NCI-H1105 (cell line): ENCODE measurements around the gene SLC46A1.

ENCODE experiments used
- DNase-seq: peaks from one replicate; lab custom pipeline; 2025; lab: John Stamatoyannopoulos, UW

The SLC46A1 gene

DNA sequence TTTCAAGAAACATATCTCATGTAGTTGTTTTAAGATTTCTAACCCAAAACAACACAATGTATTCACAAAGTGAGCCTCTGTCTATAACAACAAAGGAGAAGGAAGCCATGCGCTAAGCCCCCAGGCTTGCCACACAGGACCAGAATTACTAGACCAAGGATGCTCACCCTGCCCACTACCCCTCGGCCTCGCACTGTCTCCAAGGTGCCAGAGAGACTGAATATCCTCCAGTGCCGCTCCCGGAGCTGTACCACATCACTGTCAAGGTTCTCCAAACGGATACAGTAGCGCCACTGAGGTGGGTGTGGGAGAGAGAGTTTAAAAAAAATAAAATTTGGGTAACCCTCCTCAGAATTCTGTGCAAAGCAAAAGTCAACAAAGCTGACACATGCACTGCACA, 55.7 kb downstream of the SLC46A1 start:
- no peak for DNase-seq

DNA sequence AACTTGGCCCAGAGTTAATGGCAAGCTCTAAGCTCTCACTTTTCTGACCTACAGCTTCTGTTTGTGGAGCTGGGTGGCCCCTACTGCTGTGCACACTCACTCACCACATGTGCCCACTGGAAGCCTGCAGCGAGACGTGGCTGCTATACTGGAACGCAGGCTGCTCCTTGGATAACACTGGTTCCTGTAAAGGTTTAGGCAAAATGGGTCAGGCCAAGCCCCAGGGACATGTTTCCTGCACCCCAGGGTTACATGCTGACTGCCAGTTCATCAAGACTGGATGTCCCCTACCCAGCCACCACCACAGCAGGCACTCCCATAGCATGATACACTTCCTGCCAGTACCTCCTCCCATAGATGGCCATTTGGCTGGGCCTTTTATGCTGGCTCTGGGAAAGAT, 57.0 kb downstream of the SLC46A1 start:
- DNase-seq: no peak

DNA sequence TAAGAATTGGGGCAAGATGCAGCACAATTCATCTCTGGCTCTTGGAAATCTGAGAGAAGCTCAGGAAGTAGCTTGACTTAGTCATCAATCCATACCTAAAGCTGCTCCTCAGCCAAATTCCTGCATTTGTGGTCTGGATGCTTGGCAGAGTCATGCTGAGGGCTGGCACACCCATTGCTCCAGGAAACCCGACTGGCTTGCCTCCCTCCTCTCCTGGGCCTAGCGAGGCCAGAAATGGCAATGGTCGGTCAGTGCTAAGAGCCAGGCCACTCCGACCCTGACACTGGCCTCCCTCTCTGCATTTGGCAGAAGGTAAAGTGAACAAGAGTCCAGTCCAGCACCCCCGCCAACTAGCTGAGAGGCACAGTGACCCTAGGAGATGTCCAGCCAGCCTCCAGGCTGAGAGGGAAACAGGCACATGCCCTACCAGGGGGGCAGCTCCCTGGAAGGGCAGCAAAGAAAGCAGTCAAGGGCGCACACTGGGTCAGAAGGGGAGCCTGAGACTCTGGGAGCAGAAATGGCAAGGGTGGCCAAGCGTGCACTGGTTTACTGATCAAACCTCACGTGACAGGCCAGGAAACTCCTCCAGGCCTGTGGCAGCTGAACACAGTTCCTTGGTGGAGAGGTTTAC, 58.6 kb downstream of the SLC46A1 start:
- DNase-seq: no peak

DNA sequence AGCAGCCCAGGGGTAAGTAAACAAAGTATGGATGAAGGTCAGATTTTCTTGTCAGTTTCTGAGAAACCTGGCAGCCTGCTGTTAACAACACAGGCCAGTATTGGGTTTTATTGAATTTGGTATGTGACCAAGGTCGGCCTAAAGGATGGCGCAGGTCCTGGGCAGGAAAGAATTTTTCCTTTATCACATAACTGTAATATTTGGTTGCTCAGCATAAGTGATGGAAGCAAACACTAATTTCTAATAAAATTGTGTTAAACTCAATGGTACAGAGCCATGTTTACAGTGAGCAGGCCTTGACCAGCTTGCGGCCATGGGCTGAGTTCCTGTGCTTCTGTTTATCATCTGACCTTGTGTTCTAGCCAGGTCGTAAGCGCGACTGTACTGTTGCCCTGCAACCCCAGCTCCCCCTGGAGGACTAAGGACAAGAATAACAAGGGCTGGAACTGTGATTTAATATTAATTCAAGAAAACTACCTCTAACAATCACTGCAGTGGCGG, 59.2 kb downstream of the SLC46A1 start:
- DNase-seq: no peak

DNA sequence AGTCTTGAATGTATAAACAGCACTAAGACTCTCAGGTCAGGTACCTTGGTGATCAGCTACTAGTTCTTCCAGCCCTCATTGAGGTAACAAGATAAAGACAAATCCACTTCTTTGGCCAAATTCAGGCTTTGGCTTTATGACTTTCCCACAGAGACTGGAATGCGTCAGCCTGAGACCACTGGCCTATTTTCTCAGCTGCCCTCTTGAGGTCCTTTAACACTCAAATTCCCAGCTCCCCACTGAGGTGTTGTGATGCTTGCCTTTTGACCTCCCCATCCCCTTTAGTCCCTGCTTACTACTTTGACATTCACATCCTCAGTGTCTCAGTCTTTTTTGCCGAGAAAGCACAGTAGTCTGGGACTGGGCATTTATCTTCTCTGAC, 59.8 kb downstream of the SLC46A1 start:
- no peak for DNase-seq

DNA sequence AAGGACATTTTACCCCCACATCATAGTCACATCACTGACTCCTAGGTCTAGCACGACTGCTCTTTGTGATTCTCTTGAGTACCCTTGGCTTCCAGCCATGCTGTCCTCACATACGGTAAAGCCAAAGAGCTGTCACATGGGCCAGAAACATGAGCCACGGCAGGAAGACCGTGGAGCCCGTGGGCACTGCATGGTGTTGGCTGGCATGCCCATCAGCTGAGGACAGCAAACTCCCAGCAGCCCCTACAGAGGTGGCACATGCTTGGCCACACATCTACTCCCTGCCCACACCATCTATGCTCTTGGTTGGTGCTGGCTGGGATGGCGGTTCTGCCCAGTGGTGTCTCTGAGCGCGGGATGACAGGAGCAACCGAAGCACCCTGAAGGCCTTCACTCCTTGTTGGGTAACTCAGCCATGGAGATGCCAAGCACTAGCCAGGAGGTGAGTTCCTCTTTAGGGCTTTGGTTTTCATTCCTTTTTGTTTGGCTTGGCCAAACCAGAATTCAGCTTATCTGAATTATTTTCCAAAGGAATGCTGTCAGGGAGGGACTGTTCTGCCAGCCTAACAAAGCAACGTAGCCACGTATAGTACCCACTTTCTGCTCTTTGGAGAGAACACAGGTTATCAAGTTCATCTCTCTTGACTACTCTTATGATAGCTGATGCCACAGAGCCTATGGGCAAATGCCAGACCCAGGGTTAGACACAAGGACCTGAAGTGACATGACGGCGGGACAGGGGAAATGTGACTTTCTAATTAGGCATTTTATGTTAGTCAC, 60.4 kb downstream of the SLC46A1 start:
- peak; percentile 28 for DNase-seq
